CD4-positive, alpha-beta T cell treated with Interleukin-4 for 4 hours (primary cell): ENCODE results near the gene AMOT.

ENCODE experiments used
- DNase-seq: peaks from one replicate; pipeline ENCODE4 v3.0.0-alpha.2; 2020

Gene AMOT

DNA sequence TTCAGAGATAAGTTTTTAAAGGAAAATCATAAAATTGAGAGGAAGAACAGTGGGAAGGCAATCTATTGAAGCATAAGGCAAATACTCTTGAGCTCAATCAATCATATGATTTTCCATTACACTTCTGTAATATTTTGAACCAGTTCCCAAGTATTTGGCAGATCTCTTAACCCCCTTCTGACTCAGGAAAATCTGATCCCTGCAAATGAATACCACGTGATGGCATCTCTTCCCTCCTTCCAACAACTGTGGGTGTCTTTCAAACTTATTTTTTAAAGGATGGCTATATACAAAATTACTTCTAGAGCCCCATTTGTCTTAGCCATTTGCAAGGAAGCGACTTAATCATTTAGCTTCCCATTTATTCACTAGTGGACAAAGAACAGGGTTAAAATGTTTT is 41.9 kb downstream of the AMOT start:
- DNase-seq: no peak

DNA sequence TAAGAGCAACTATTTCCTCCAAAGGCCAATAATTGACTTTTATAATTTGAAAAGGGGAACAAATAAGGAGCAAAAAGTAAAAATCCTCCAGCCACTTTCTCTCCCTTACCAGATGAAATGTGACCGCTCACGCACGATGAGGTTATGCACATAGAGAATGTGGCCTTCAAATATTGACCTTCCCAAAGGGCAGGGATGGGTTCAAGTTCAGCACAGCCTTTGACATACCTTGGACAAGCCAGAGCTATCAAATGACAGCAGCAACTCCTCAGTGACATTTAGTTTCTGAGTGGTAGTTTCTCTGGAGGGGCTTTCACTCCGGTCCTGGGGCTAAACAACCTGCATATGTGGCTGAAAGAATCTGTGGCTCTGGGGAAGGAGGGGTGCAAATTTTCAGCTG is 50.7 kb downstream of the AMOT start:
- no peak for DNase-seq

DNA sequence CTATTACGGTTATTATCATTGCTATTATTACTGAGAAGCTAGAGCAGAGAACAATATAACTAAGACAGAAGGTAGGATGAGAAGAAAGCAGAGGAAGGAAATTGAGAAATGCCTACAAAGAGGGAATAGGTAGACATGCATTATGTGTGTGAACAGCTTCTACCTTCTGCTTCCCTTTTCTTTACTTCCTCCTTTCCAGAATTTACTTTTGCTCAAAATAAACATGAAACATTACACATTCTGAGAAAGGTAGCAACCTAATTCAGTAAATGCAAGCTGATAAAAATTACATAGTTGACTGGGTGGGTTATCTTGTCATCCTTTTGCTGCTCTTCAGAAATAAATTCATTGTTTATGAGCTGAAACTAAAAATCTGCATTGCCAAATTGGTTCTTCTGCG is 54.6 kb downstream of the AMOT start:
- no peak for DNase-seq

DNA sequence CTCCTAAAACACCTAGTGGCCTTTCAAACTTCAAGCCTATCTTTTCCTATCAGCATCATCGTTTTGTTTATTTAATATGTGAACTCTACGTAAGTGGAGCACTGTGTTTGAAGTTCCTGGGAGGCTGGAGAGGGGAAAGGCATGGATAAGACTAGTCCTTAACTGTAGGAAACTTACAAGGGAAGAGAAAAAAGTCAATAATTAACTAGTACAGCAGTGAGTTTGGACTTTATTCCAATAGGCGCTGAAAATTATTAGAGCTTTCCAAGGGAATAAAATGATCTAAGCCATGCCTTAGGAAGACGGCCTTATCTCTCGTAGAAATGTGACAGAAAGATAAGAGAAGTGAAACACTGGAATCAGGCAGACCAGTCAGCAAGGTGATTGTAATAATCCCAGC is 55.3 kb downstream of the AMOT start:
- DNase-seq: no peak

DNA sequence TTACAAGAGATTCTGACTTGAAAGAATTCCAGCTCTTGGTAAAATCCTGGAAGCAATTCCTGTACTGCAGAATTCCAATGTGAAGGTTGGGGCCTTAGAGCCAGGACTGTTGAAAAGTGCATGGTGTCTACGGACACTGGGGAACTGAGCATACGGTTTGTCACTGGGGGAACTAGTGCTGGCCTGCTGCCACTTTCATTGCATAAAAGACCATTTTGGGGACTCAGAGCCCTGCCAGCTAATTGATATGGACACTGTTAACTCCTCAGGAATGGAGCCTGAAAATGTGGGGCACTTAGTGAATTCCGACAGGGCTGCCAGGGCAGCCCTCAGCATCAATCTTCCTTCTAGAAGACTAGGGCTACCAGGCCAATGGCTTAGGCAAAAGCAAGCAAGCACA is 55.9 kb downstream of the AMOT start:
- no peak for DNase-seq

DNA sequence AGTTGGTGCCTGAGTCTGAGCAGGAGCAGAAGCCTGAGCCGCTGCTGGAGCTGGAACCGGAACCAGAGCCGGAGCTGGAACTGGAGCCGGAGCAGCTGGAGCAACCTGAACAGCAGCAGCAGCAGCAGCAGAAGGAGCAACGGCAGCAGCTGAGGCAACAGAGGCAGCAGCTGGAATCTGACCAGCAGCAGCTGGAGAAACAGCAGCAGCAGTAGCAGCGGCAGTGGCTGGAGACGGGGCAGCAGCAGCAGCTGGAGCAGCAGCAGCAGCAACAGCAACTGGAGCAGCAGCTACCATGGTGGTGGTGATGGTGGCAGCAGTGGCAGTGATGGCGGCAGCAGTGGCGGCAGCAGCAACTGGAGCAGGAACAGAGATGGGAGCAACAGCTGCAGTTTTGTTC is 61.5 kb downstream of the AMOT start:
- DNase-seq: no peak

DNA sequence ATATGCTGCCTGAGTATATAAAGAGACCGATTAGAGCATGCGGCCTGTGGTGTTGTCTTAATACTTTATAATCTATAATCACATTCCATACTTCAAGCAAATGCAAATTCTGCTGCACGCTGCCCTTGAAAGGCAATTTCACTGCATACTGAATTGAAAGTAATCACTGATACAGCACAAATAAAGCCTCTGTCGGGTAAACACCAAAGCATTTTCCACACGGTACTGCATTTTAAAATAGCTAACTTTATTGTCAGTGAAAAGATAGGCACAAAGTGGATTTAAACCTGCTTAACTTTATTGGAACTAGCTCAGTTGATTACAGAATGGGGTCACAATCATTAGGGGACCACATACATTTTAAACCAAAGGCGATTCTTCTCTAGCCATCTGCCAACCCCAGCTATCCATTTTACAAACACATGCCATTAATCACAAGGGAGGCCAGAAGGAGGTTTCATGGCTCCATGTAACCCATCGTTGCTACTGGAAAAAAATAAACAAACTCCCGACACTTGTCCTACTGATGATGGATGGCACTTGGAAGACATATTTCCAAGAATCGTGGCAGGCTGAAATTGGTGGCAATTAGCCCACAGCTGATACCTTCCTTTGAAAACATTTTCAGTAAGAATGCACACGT is 65.9 kb downstream of the AMOT start:
- DNase-seq: no peak

DNA sequence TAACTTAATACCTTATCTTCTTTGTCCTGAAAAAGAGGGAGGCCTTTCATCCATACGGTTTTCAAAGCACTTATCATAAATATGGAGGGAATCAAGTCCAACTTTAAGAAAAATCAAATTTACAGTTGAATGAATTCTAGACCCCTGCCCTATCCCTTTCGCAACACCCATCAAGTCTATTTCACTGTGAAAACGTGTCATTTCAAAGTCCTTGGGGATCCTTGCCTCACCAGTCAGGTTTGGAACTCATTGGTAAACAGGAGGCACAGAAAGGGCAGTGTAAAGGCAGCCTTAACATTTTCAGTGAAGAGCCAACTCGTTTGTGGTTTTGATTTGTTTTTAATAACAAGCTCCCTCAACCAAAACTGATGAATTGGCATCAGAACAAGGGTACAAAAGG is 66.5 kb downstream of the AMOT start:
- no peak for DNase-seq

DNA sequence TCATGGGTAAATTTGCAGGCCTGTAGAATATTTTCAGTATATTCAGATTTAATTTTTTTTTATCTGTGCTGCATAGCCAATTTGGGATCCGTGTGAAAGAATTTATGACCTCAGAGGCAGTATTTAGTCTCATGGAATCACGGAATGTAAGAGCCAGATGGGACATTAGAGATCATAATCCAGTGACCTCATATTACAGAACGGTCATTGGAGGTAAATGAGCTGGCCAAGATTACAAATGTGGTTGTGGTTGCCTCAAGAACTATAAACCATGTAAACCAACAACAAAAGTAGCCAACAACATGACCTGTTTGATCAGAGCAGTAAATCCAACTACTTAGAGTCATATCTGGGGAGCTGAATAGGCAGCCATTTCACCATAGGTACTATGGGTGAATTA is 71.6 kb downstream of the AMOT start:
- DNase-seq: no peak

DNA sequence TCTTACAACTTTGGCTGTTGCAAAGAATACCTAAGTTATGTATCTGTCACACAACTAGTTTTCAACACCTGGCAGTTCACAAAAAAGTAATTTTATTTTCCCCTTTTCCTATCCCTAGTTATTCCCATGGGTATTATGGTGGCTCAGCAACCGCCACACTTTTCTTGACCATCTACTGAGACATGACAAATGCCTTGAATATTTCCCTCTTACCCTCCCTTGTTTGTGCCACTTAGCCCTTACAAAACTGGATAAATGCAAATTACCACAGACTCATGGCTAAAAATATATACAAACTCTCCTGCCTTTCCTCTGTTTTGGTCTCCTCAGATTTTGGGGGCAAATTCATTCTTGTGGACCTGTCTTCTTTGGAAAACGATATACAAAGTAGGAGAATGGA is 72.1 kb downstream of the AMOT start:
- no peak for DNase-seq

DNA sequence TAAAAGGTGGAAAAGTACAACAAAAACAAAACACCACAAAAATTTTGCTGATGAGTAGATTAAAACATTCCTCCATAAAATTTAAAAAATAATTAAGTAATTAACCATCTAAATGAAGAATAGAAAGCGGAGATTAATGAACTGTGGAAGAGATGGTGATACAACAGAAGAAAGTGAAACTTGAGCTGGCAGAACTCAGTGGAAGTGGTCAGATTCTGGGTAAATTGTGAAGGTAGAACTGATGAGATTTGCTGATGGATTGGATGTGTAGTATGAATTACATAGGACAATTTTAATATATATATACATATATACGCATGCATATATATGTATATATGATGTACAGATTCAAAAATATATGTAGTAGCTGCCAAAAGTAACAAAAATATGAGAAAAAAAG is 73.9 kb downstream of the AMOT start:
- DNase-seq: no peak

DNA sequence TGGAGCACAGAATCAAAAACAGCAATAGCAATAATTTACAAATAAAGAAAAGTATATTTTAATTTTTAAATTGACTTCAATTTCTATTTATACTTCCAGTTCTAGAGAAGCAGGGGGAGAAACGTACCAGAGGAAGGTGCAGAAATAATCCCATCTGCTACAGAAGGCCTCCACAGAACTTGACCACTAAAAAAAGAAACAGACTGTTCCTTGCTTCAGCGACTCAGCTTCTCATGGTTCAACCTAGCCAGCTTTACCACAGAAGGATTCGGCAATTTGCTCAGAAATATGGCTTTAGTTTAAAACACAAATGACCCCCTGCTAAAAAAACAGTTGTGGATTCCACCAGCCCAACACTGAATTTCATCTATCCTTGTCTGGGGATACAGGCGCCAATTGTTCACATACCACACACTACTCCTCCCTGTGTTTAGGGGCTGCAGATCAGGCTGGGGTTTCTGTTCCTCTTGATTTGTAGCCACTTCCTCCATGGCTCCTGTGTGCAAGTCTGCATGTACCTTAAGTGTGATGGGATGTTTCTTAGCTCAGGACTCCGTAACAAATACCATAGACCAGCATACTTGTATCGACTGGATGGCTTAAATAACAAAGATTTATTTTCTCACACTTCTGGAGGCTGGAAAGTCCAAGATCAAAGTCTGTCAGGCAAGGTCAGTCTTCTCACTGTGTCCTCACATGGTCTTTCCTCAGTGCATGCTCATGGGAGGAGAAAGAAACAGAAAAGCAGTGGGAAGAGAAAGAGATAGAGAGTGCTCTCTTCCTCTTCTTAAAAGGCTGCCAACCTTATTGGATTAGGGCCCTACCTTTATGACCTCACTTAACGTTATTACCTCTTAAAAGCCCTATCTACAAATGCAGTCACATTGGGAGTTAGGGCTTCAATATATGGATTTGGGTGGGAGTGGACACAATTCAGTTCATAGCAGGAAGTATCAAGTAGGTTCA is 79.1 kb downstream of the AMOT start:
- no peak for DNase-seq

DNA sequence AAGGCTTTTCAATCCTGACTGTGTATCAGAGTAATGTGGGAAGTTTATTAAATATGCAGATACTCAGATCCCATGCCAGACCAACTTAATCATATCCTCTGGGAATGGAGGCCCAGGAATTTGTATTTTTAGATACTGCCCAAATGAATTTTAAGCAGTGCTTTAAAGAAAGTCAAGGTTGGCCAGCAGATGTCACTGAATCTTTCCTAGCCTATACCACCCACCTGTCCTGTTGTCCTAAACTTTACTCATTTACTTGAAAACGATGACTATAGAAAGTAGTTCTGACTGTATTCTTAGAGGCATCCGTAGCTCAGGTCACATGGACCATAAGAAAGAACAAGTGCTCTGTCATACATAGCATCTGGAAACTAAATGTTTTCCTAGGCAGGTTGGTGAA is 79.9 kb downstream of the AMOT start:
- no peak for DNase-seq

DNA sequence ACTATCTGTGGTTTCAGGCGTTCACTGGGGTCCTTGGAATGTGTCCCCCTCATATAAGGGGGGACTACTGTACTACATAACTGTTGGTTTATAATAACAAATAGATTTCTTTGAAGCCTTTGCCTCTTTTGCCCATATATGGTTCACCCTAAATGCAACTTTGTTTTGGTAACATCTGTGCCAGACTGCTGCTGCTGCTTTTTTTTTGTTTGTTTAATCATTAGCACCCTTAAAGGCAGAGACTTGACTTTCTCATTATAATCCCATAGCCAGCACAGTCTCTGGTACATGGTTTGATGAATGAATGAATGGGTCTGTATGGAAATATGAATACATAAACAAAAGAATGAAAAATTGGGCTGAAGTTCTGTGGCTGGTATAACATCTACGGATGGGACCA is 80.7 kb downstream of the AMOT start:
- DNase-seq: no peak

DNA sequence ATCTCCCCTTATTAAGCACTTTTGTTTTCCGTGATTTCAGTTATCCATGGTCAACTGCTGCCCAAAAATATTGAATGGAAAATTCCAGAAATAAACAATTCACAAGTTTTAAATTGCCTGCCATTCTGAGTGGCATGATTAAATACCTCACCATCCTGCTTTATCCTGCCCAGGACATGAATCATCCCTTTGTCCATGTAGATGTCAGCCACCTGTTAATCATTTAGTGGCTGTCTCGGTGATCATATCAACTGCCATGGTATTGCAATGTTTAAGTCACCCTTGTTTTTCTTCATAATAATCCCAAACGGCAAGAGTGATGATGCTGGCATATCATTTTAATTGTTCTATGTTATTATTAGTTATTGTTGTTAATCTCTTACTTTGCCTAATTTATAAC is 81.1 kb downstream of the AMOT start:
- DNase-seq: no peak

DNA sequence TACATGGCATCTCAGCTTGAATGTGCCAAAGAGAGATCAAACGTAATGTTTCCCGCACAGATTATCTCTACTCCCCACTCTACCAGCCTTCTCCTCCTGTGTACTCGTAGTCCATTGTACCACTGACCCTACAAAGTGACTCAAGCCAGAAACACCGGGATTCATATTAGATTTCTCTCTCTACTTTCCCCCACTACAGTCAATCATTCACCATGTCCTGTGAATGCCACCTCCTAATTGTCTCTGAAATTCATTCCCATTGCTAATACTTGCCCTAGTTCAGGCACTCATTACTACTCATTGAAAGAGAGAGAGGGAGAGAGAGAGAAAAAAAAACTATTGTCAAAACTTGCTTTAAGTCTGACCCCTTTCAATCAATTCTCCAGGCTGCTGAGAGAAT is 82.7 kb downstream of the AMOT start:
- DNase-seq: no peak

DNA sequence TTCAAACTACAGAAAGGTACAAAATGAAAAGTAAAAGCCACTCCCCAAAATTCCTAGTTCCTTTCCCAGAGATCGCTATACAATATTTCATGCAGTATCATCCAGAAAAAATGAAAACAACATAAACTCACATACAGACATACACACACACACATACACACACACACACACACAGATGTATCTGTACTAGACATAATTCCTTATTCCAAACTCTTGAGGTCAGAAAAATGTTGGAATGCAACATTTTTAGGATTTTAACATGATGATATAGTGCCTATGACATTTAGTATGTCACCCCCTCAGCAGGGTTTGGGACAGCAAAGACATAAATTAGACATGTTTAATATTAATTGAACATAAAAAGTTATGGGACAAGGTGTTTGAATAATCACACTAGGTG is 87.5 kb downstream of the AMOT start:
- DNase-seq: no peak

DNA sequence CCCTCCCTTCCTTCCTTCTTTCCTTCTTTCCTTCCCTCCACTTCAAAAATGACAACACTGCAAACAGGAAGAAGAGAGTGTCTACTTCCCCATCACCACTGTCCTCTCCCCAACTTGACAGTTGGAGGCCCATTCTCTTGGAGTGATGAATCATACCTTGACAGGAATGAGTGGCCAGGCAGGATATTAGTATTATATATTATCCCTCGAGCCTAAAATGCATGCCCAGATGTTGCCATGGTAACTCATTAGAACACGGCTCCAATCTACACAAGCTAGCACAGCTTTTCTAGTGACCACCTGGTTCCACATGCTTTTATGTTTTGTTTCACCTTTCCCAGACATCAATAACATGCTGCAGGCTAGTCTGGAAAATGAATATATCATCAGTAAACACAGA is 89.6 kb downstream of the AMOT start:
- no peak for DNase-seq

DNA sequence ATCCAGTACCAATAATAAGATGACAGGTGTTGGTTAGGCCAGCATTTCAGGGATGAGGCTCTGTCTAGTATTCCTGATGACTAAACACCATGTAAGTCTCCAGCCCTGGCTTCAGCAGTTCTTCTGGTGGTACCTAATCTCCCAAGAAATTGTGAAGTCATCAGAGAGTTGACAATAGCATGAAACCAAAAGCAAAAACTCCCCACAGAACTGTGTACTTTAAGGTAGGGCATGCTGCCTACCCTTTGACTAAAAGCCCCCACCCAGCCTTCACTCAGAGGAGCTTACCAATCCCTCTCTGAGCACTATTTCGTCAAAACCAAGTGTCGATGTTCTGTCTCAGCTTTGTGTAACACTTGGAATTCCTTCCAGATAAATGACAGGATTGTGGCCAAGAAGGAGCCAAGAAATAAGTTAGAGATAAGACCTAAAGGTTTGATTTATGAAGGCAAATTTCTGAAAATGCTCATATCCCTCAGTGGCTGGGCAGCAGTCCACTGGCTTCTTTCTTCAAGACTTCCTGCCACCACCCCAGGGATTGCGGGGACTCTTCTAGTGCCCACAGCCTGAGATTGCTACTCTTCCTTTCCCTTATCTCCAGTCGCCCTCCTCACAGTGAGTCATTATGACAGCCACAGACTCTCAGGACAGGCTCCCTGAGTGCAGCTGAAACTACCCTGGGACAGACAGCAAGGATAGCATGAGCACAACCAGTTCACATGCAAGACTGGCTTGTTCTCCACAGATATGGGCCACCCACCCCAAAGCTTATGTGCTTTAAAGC is 93.6 kb downstream of the AMOT start:
- no peak for DNase-seq

DNA sequence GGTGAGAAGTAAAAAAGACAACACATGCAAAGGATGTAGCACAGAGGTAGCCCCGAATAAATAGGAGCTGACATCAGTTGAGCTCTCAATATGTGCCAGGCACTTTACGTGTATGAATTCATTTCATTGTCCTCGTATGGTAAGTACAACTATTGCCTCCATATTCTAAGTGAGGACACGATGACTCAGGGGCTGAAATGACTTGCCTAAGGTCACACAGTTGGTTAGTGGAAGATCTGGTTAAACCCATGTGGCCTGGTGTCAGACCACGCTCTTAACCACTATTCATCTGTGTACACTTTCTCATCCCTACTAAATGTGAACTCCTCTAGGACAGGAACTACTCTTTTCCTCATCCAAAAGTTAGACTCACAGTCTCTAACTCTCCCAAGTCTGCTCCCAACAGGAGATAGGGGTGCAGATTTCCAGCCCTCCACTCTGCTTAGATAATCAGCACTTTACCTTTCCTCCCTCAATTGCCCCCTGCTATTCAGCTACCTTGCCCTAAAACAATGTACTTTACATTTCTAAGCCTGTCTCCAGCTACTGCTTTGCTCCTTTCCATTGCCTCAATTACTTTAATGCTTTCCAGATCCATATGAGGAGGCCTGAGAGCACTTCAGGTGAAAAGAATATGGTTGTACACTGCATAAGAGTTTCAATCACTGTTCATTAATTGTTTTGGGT is 102.1 kb downstream of the AMOT start:
- DNase-seq: no peak

DNA sequence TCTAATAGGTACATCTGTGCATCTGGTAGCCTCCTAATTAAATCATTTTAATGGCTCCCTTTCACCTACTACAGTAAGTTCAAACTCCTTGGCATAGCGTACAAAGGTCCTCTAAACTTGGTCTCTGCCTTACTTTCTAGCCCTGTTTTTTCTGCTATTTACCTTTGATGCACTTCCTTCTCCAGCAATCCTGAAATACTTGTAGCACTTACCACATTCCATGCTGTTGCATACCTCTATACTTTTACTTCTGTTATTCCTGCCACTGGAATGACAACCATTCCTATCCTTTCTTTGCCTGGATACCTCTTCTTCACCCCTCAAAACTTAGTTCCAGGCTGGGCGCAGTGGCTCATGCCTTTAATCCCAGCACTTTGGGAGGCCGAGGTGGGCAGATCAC is 104.3 kb downstream of the AMOT start:
- DNase-seq: no peak

DNA sequence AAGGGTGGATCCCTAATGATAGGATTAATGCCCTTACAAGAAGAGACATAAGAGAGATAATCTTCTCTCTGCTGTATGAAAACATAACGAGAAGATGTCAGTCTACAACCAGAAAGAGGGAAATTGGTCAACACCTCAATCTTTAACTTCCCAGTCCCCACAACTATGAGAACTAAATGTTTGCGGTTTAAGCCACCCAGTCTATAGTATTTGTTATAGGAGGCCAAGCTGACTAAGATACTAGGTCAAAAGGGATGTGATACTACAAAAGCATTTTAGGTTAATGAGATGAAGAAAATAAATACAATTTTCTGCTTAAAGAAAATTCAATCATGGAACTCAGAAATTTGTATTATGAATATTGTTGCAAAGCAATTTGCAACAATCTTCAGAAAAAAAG is 105.5 kb downstream of the AMOT start:
- no peak for DNase-seq

DNA sequence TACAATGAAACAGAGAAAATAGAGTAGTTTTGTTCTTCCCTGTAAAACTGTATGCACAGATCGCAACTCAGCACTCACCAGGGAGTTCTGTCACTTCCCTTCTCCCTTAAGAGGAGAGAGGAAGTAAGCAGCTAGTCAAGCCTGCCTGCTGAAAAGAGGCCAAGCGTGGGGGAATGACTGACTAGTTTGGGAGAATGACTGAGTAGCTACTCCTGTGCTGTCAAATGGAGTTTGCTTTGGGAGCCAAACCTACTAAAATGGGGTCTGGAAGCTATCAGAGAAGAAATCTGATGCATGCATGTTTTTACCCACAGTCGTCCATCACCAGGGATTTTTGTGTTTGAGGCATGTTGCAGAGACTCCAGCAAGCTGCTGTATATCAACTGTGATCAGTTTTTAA is 106.3 kb downstream of the AMOT start:
- no peak for DNase-seq
